ENCODE measurements around the gene USP5.
"Not testable (repeated sequence)": the region's sequence is repeated elsewhere in the genome, so short reads cannot be mapped to it uniquely, and the experiment has no call there.

- not testable (repeated sequence) for TF ChIP-seq CTCF (conservative IDR thresholded peaks at IDR 0.05); ZFX (IDR thresholded peaks at IDR 0.05)
Observed at GRCh38 chr12:6879824-6880223, 27.9 kb downstream of the USP5 start.

Data from C4-2B (cell line).